ENCODE measurements around the gene GAL3ST2.

DNA sequence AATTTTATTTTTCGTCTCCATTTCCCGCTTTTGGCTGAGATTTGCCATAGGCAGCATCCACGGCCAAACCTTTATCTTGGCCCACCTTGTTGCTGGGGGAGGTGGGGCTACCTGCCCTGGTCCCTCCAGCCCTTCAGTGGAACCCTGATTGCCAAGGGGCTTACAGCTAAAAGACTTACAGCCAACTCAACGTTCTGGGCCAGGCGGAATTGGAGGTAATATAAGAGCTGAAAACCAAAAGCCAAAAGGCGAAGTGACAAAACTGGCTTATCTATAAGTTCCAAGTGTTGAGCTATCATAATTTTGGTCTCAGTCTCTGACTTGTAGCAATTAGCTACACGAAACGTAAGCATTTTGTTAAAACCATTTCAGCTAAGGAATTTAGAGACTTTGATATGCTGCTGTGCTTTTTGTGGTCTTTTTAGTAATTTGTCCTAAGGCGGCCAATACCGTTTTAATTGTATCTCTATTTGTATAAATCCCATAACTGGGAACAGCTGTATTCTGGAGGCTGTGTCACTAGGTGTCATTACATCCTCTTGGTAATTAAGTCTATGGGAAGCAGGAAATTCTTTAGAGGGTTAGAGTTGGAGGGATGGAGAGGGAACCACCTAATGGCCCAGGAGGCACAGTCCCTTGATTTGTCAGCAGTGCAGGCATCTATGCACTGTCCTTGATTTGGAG lies 58.0 kb downstream of the GAL3ST2 start:
- no peak for TF ChIP-seq CTCF (IDR thresholded peaks at IDR 0.05; ENCODE audit: poor library complexity, severe bottlenecking)
- no peak for TF ChIP-seq EZH2 (IDR thresholded peaks at IDR 0.05; ENCODE audit: borderline replicate concordance, insufficient read depth, low read length, poor library complexity, severe bottlenecking)
- TF ChIP-seq SMC3 (conservative IDR thresholded peaks at IDR 0.05; ENCODE audit: poor library complexity): no peak

Data from neural cell (in vitro differentiated cells).